Endothelial cell of umbilical vein (primary cell): ENCODE measurements around the gene MED14. TPM values are rescaled to one million over a fixed set of nuclear protein-coding genes. Genes with fewer than 3 reads are reported as not detected.

ENCODE experiments used
- BruUV-seq: library from RNA; stranded (reverse); fragments of 400-500 nt; replicated peaks from 2 replicates; lab custom pipeline; 2021; lab: Mats Ljungman, UMichigan
- CTCF ChIA-PET: fragments of 300-600, 350-600 bp; sonication (Branson Sonifier 250); formaldehyde crosslinking; loops from one replicate; lab custom pipeline; 2021; ENCODE audit warnings: antibody characterized with exemption, inconsistent platforms; lab: Charles Lee
- POLR2A ChIA-PET: fragments of 300-600, 350-600 bp; sonication (Branson Sonifier 250); formaldehyde crosslinking; loops from one replicate; lab custom pipeline; 2021; ENCODE audit warnings: antibody characterized with exemption, inconsistent platforms; lab: Charles Lee
- DNase-seq: peaks from one replicate; pipeline ENCODE4 v3.0.0-alpha.2; 2011; ENCODE audit warnings: low read depth, low spot score
- FAIRE-seq: peaks from 2 replicates; lab custom pipeline; 2011; peaks lifted over from hg19 to GRCh38; lab: Jason Lieb, UNC
- H2AFZ ChIP-seq: 2 replicates; pipeline ENCODE4 v1.6.0; 2012; ENCODE audit warnings: low read depth, low read length, control low read depth, inconsistent platforms
- H3K27ac ChIP-seq: 2 replicates; pipeline ENCODE4 v1.5.1; 2011; ENCODE audit warnings: low read depth, mild to moderate bottlenecking, control low read depth, low read length, moderate library complexity; ENCODE audit not compliant: insufficient read depth
- H3K27me3 ChIP-seq, 2 experiments: 2 replicates each; pipeline versions ENCODE4 v1.6.0 to v1.6.1; 2011; ENCODE audit warnings: low read length in 2 of 2, mixed read lengths in 1 of 2; ENCODE audit not compliant: control insufficient read depth in 2 of 2, insufficient read depth in 2 of 2
- H3K36me3 ChIP-seq, 2 experiments: 2 replicates in 1 of 2; 3 replicates in 1 of 2; pipeline ENCODE4 v1.5.1; 2011; ENCODE audit warnings: low read length in 2 of 2, mild to moderate bottlenecking in 1 of 2, moderate library complexity in 1 of 2; ENCODE audit not compliant: control insufficient read depth in 2 of 2, insufficient read depth in 2 of 2; ENCODE audit errors: extremely low read depth in 1 of 2
- H3K4me1 ChIP-seq: 3 replicates; pipeline ENCODE4 v1.5.1; 2011; ENCODE audit warnings: mild to moderate bottlenecking, low read length; ENCODE audit not compliant: control insufficient read depth, insufficient read depth; ENCODE audit errors: extremely low read depth
- H3K4me2 ChIP-seq: 2 replicates; pipeline ENCODE4 v1.6.1; 2011; ENCODE audit warnings: low read length, control low read depth, mixed read lengths; ENCODE audit not compliant: insufficient read depth
- H3K4me3 ChIP-seq, 3 experiments: fragments of 200-600 bp in 1 of 3; sonication (generic), shearing (Covaris generic) in 1 of 3; replicated peaks in 1 of 3; 2 replicates each; pipeline ENCODE4 v1.5.1; 2011 to 2016; ENCODE audit warnings: control low read depth in 3 of 3, low read length in 3 of 3, mild to moderate bottlenecking in 2 of 3, inconsistent platforms in 1 of 3, low read depth in 1 of 3, moderate library complexity in 1 of 3; ENCODE audit not compliant: insufficient read depth in 1 of 3
- H3K79me2 ChIP-seq: 2 replicates; pipeline ENCODE4 v1.6.0; 2012; ENCODE audit warnings: low read length, inconsistent platforms; ENCODE audit not compliant: control insufficient read depth, insufficient read depth
- H3K9ac ChIP-seq: replicated peaks from 2 replicates; pipeline ENCODE3; 2011; ENCODE audit warnings: low read length, control low read depth; ENCODE audit not compliant: insufficient read depth; ENCODE audit errors: extremely low read depth
- H3K9me1 ChIP-seq: replicated peaks from 3 replicates; pipeline ENCODE4 v1.6.0; 2011; ENCODE audit warnings: mild to moderate bottlenecking, low read length; ENCODE audit not compliant: control insufficient read depth, insufficient read depth; ENCODE audit errors: extremely low read depth
- H3K9me3 ChIP-seq: replicated peaks from 2 replicates; pipeline ENCODE4 v1.5.1; 2012; ENCODE audit warnings: low read length, inconsistent platforms; ENCODE audit not compliant: control insufficient read depth, insufficient read depth
- H4K20me1 ChIP-seq: replicated peaks from 2 replicates; pipeline ENCODE3; 2011; ENCODE audit warnings: mild to moderate bottlenecking, low read length; ENCODE audit not compliant: control insufficient read depth, insufficient read depth; ENCODE audit errors: extremely low read depth
- EZH2 ChIP-seq: IDR thresholded peaks from 2 replicates; pipeline ENCODE4 v1.6.1; 2012; ENCODE audit warnings: borderline replicate concordance, low read depth, mild to moderate bottlenecking, moderate library complexity, low read length, inconsistent platforms; ENCODE audit not compliant: severe bottlenecking
- FOS ChIP-seq: IDR thresholded peaks from 2 replicates; pipeline ENCODE4 v1.6.1; 2011; ENCODE audit warnings: mild to moderate bottlenecking, low read length, moderate library complexity, borderline replicate concordance; ENCODE audit not compliant: insufficient read depth
- GATA2 ChIP-seq: IDR thresholded peaks from 2 replicates; pipeline ENCODE4 v1.7.0; 2011; ENCODE audit warnings: low read depth, mild to moderate bottlenecking, moderate library complexity, mixed read lengths, low read length; ENCODE audit not compliant: insufficient read length, insufficient read depth
- JUN ChIP-seq: IDR thresholded peaks from 2 replicates; pipeline ENCODE4 v1.6.1; 2011; ENCODE audit warnings: borderline replicate concordance, low read depth; ENCODE audit not compliant: insufficient read length, insufficient read depth
- MYC ChIP-seq: IDR thresholded peaks from one replicate; pipeline ENCODE4 v1.6.1; 2011; ENCODE audit warnings: mild to moderate bottlenecking, low read depth, low read length
- POLR2A ChIP-seq: IDR thresholded peaks from 2 replicates; pipeline ENCODE4 v1.6.1; 2012; ENCODE audit warnings: low read depth, mild to moderate bottlenecking, control low read depth, low read length
- POLR2AphosphoS5 ChIP-seq: IDR thresholded peaks from 2 replicates; pipeline ENCODE4 v1.6.1; 2012; ENCODE audit warnings: low read depth, mild to moderate bottlenecking, control low read depth, low read length, moderate library complexity; ENCODE audit not compliant: insufficient read depth
- dilution Hi-C: fragments of 300-500 bp; cut with MboI; formaldehyde crosslinking; loops from one replicate; pipeline ENCODE4 v1.15.0; 2019; ENCODE audit warnings: low sequenced_read_pairs; ENCODE audit not compliant: extremely low pct_ligation_motif_present
- intact Hi-C: fragments of 100-400 bp; cut with micrococcal nuclease; formaldehyde crosslinking; loops from one replicate; pipeline ENCODE4 v1.10.0; 2022
- polyA plus RNA-seq, 4 experiments: library from polyadenylated mRNA; depleted of rRNA in 3 of 4; stranded (reverse) in 3 of 4; unstranded in 1 of 4; fragments of >200 nt; gene quantifications; 2 replicates each; pipeline versions ENCODE4 v1.2.1 to v1.2.3, GENCODE V29; 2011 to 2012; ENCODE audit warnings: missing spikeins in 1 of 4
- total RNA-seq: library from RNA; stranded (reverse); gene quantifications from 2 replicates; pipeline ENCODE4 v1.2.3, GENCODE V29; 2021
- TF ChIP-seq, protein P1 (sequence below): IDR thresholded peaks from 2 replicates; pipeline ENCODE4 v1.6.1; 2011; ENCODE audit not compliant: insufficient read depth, insufficient read length
- TF ChIP-seq, protein P2 (sequence below), 2 donors: IDR thresholded peaks; 1 replicate in 1 of 2; 2 replicates in 1 of 2; pipeline ENCODE4 v1.5.1; 2011; ENCODE audit warnings: low read length in 2 of 2, mild to moderate bottlenecking in 2 of 2, moderate library complexity in 2 of 2, control low read depth in 1 of 2, inconsistent platforms in 1 of 2, low read depth in 1 of 2; ENCODE audit not compliant: insufficient read depth in 1 of 2; ENCODE audit errors: extremely low read depth in 1 of 2

The MED14 gene
- total and polyA plus RNA-seq, 2 donors (not counting 3 experiments of a cell fraction or from before 2014, with no cell fraction given) = 25.6 to 55.8 TPM

DNA sequence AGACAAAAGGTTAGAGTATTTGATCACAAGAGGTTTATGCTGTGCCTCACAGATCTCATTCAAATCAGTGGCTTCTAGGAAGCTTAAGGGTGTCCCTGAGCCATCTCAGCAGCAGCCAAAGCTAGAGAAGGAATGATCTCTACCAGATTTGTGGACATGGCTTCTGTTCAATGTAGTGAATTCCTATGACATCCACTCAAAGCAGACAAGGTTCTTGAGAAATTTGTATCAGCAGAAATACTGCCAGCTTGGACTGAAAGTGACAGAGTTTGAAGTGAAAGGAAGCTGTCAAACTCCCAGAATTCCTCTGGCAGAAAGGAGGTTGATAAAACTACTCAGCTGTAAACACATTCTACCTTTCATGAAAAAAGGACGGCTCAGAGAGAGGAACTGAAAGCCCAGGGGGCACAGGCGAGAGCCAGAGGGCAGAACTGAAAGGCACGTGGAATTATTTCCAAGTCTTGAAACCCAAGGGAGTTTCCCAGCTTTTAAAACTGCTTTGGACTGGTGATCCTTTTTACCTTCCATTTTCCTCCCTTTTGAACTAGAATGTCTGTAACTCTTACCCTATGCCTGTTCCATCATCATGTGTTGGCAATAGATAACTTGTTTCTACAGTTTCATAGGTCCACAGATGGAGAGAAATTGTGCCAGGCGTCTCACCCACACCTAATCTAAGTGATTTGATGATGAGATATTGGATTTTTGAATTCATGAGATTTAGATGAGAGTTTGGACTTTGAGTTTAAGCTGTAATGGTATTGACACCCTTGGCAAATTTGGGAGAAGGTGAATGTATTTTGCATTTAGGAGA, 14.5 kb upstream of the MED14 start:
- dilution Hi-C loops = no loop called here
- intact Hi-C loops = no loop called here
- H3K4me2 ChIP-seq = no peak overlapping the region
- H3K9ac ChIP-seq = no peak overlapping the region
- no peaks in the 10 kb centered on the region for H3K9me1 ChIP-seq
- H3K9me3 ChIP-seq = no peaks in the 10 kb centered on the region
- DNase-seq (peak; percentile 1), FAIRE-seq (no peak)
- no peaks in the 10 kb centered on the region for H4K20me1 ChIP-seq
- POLR2A ChIA-PET = interaction anchor here (0.7 kb wide), 1 partner anchor 28 kb away, joined by 3 read pairs; no protein-coding TSS in a partner anchor
- H3K36me3 ChIP-seq = no peaks in the 10 kb centered on the region
- no peak overlapping the region for H3K27ac ChIP-seq
- peak overlapping the region; percentile 49 for H2AFZ ChIP-seq
- no TSS peak for BruUV-seq
- H3K79me2 ChIP-seq = no peaks in the 10 kb centered on the region
- H3K27me3 ChIP-seq = no peaks in the 10 kb centered on the region
- H3K4me1 ChIP-seq = peaks cover 3% of the 10 kb centered on the region
- TF ChIP-seq GATA2 (no peak), JUN (no peak), MYC (no peak), FOS (no peak), POLR2AphosphoS5 (no peak), EZH2 (no peak), POLR2A (no peak)
- TF ChIP-seq, protein P1, sequence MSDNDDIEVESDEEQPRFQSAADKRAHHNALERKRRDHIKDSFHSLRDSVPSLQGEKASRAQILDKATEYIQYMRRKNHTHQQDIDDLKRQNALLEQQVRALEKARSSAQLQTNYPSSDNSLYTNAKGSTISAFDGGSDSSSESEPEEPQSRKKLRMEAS = no peak
- TF ChIP-seq, protein P2, sequence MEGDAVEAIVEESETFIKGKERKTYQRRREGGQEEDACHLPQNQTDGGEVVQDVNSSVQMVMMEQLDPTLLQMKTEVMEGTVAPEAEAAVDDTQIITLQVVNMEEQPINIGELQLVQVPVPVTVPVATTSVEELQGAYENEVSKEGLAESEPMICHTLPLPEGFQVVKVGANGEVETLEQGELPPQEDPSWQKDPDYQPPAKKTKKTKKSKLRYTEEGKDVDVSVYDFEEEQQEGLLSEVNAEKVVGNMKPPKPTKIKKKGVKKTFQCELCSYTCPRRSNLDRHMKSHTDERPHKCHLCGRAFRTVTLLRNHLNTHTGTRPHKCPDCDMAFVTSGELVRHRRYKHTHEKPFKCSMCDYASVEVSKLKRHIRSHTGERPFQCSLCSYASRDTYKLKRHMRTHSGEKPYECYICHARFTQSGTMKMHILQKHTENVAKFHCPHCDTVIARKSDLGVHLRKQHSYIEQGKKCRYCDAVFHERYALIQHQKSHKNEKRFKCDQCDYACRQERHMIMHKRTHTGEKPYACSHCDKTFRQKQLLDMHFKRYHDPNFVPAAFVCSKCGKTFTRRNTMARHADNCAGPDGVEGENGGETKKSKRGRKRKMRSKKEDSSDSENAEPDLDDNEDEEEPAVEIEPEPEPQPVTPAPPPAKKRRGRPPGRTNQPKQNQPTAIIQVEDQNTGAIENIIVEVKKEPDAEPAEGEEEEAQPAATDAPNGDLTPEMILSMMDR (IDR thresholded peaks at IDR 0.05; ENCODE audit: extremely low read depth in 1 of 2, insufficient read depth in 1 of 2, low read depth in 1 of 2, low read length in 2 of 2) = no peak
- CTCF ChIA-PET = interaction anchor here (1.9 to 2.0 kb wide), 2 partner anchors 14 to 44 kb away, joined by 5 to 6 read pairs; partner anchors contain the start of gene MED14
- H3K4me3 ChIP-seq = no peak overlapping the region
